GM21381 (cell line): Measurements from ENCODE around the gene CCL18.
"Not testable (repeated sequence)": the region's sequence is repeated elsewhere in the genome, so short reads cannot be mapped to it uniquely, and the experiment has no call there.

Experiments
- ATAC-seq: cut with Tn5 transposase; IDR thresholded peaks from one replicate; pipeline ENCODE4 v1.9.1; 2021; ENCODE audit warnings: mild to moderate bottlenecking, moderate library complexity; ENCODE audit not compliant: unreplicated experiment

The CCL18 gene

GRCh38 chr17:36063786-36064541, at the start of gene CCL18:
Gene CCL18 (plus strand): TSS chr17:36064272. CDS start chr17:36064343, 71 bp downstream.
- no peak for ATAC-seq

GRCh38 chr17:36014946-36015345, 49.1 kb upstream of the CCL18 start:
- ATAC-seq, result no peak

- not testable (repeated sequence) for ATAC-seq
These were observed 48.2 kb upstream of the CCL18 start for GRCh38 chr17:36015895-36016294.

GRCh38 chr17:36016555-36016954, 47.5 kb upstream of the CCL18 start:
- no peak for ATAC-seq

- no peak for ATAC-seq
These were observed 46.3 kb upstream of the CCL18 start, which contains the start of gene CCL23 for GRCh38 chr17:36017799-36018198. Gene CCL23 (minus strand): TSS chr17:36017972. CDS start chr17:36017897, 75 bp downstream.

- no peak for ATAC-seq
These were observed 44.6 kb upstream of the CCL18 start for GRCh38 chr17:36019423-36019822.

- no peak for ATAC-seq
These were observed 39.8 kb upstream of the CCL18 start for GRCh38 chr17:36024106-36024869.

- ATAC-seq, result no peak
These were observed 36.3 kb upstream of the CCL18 start for GRCh38 chr17:36027761-36028160.

GRCh38 chr17:36030956-36031355, 33.1 kb upstream of the CCL18 start:
- ATAC-seq, result no peak

- no peak for ATAC-seq
These were observed 29.9 kb upstream of the CCL18 start for GRCh38 chr17:36034127-36034526.

GRCh38 chr17:36036235-36036634, 27.8 kb upstream of the CCL18 start:
- ATAC-seq, result no peak

GRCh38 chr17:36048066-36048465, 16.0 kb upstream of the CCL18 start:
- ATAC-seq, result no peak

- no peak for ATAC-seq
These were observed 14.4 kb upstream of the CCL18 start for GRCh38 chr17:36049643-36050042.

- ATAC-seq, result no peak
These were observed 8.9 kb upstream of the CCL18 start for GRCh38 chr17:36055171-36055570.

- ATAC-seq, result no peak
These were observed 8.1 kb upstream of the CCL18 start for GRCh38 chr17:36055921-36056520.

- ATAC-seq, result no peak
These were observed 6.2 kb upstream of the CCL18 start for GRCh38 chr17:36057911-36058310.

GRCh38 chr17:36059406-36059805, 4.7 kb upstream of the CCL18 start:
- no peak for ATAC-seq

GRCh38 chr17:36060816-36061215, 3.3 kb upstream of the CCL18 start:
- no peak for ATAC-seq

GRCh38 chr17:36066365-36066985, 2.4 kb downstream of the CCL18 start:
- no peak for ATAC-seq

- ATAC-seq, result no peak
These were observed 4.5 kb downstream of the CCL18 start for GRCh38 chr17:36068524-36068923.

- no peak for ATAC-seq
These were observed 5.1 kb downstream of the CCL18 start for GRCh38 chr17:36069136-36069535.
